Esophagus (tissue), 2 donors: ENCODE results near the gene KRTAP5-4. TPM values are rescaled to one million over a fixed set of nuclear protein-coding genes. Genes with fewer than 3 reads are reported as not detected.
"Not testable (repeated sequence)": the region's sequence is repeated elsewhere in the genome, so short reads cannot be mapped to it uniquely, and the experiment has no call there.

Source experiments
- H3K27ac ChIP-seq, 2 donors: one replicate each; pipeline ENCODE4 v1.5.1; 2013; ENCODE audit warnings: low read depth in 2 of 2, mild to moderate bottlenecking in 2 of 2, inconsistent platforms in 1 of 2, low read length in 1 of 2, moderate library complexity in 1 of 2
- H3K27me3 ChIP-seq, 2 donors: one replicate each; pipeline ENCODE4 v1.6.1; 2013; ENCODE audit warnings: low read length in 2 of 2, control low read depth in 1 of 2, mild to moderate bottlenecking in 1 of 2; ENCODE audit not compliant: insufficient read depth in 2 of 2, control insufficient read depth in 1 of 2
- H3K36me3 ChIP-seq, 2 donors: one replicate each; pipeline ENCODE4 v1.6.1; 2013; ENCODE audit warnings: low read length in 1 of 2; ENCODE audit not compliant: control insufficient read depth in 2 of 2, insufficient read depth in 2 of 2
- H3K4me1 ChIP-seq, 2 donors: one replicate each; pipeline ENCODE4 v1.6.1; 2013; ENCODE audit warnings: low read length in 1 of 2; ENCODE audit not compliant: control insufficient read depth in 2 of 2, insufficient read depth in 2 of 2
- H3K4me3 ChIP-seq, 2 donors: one replicate each; pipeline ENCODE4 v1.5.1; 2013; ENCODE audit warnings: low read length in 2 of 2, mild to moderate bottlenecking in 2 of 2, low read depth in 1 of 2, moderate library complexity in 1 of 2
- H3K9me3 ChIP-seq, 2 donors: one replicate each; pipeline ENCODE4 v1.6.1; 2013; ENCODE audit warnings: mild to moderate bottlenecking in 2 of 2, low read depth in 1 of 2, low read length in 1 of 2, moderate library complexity in 1 of 2; ENCODE audit not compliant: control insufficient read depth in 2 of 2, insufficient read depth in 1 of 2
- WGBS, 2 donors: extraction: QIAGEN DNeasy Blood & Tissue Kit; methylation state at CpG; one replicate each; pipeline ENCODE4 v1.1.7; 2013; 5-methylcytosine and 5-hydroxymethylcytosine counted together
- polyA plus RNA-seq, 2 donors: library from polyadenylated mRNA; stranded (reverse); fragments of 200-250 nt; gene quantifications; one replicate each; pipeline ENCODE4 v1.2.3, GENCODE V29; 2013
- donor health status: healthy with polysubstance abuse.
- donor health status: Bipolar disorder and iron deficiency.

The KRTAP5-4 gene
- polyA plus RNA-seq, 2 donors = not detected

DNA sequence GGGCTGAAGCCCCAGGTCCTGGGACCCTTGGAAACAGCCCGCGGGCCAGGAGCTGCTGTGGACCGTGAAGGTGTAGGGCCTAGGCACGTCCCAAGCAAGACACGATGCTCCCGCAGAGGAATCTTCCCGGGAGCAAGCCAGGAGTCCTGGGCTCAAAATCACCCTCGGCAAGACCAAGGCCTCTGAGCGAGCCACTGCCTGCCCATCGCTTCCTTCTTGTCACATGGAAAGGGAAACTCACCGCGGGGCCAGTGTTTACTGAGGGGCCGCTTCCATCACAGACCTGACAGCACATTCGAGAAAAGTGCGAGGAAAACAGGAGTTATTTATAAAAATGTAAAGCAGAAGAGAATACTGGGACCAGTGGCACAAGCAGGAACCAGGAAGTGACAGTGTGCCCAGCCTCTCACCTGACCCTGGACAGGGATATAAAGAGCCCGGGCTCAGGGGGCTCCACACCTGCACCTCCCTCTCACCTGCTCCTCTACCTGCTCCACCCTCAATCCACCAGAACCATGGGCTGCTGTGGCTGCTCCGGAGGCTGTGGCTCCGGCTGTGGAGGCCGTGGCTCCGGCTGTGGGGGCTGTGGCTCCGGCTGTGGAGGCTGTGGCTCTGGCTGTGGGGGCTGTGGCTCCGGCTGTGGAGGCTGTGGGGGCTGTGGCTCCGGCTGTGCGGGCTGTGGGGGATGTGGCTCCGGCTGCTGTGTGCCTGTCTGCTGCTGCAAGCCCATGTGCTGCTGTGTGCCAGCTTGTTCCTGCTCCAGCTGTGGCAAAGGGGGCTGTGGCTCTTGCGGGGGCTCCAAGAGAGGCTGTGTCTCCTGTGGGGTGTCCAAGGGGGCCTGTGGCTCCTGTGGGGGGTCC is 7.6 kb upstream of the KRTAP5-4 start, which contains the start of gene KRTAP5-5:
KRTAP5-5 (plus strand) TSS at position 450 of the 860 bp plus-strand sequence; CDS start at position 516, 66 bp downstream.
- peaks cover 0 to 3% of the 10 kb centered on the region in 2 donors for H3K27me3 ChIP-seq
- H3K4me1 ChIP-seq = peaks cover 0 to 3% of the 10 kb centered on the region in 2 donors
- H3K9me3 ChIP-seq = peaks cover 0 to 4% of the 10 kb centered on the region in 2 donors
- H3K4me3 ChIP-seq = no peak within 1 kb of the TSS
- no peaks in the 10 kb centered on the region for H3K36me3 ChIP-seq
- WGBS, 2 donors = 69 to 72% methylated on average over 24 to 25 of the region's 26 CpGs
- no peak within 1 kb of the TSS for H3K27ac ChIP-seq

- no peaks in the 10 kb centered on the region for H3K36me3 ChIP-seq
- WGBS, 2 donors = 30 to 32% methylated on average over 35 of the region's 35 CpGs
- no peak overlapping the region for H3K4me3 ChIP-seq
- H3K27me3 ChIP-seq = peaks cover 0 to 3% of the 10 kb centered on the region in 2 donors
- H3K4me1 ChIP-seq = peaks cover 0 to 3% of the 10 kb centered on the region in 2 donors
- no peak overlapping the region for H3K27ac ChIP-seq
- H3K9me3 ChIP-seq = peaks cover 0 to 4% of the 10 kb centered on the region in 2 donors
Observed at GRCh38 chr11:1628506-1629325, 6.8 kb upstream of the KRTAP5-4 start.

DNA sequence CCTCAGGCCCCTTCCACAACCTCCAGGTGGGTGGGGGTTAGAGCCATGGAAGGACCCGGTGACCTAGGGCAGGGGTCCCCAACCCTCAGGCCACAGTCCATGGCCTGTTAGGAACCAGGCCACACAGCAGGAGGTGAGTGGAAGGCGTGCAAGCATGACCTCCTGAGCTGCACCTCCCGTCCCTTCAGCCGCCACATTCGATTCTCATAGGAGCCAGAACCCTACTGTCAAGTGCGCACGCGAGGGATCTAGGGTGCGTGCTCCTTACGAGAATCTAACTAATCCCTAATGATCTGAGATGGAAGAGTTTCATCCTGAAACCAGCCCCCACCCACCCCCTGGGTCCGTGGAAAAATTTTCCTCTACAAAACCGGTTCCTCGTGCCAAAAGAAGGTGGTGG is 3.6 kb upstream of the KRTAP5-4 start:
- Histone ChIP-seq H3K27me3 (no peaks in the 10 kb centered on the region), H3K9me3 (no peaks in the 10 kb centered on the region), H3K4me3 (no peak overlapping the region), H3K4me1 (peaks cover 0 to 3% of the 10 kb centered on the region in 2 donors), H3K27ac (no peak overlapping the region), H3K36me3 (no peaks in the 10 kb centered on the region)
- WGBS, 2 donors = 69 to 77% methylated on average over 13 of the region's 13 CpGs

GRCh38 chr11:1624621-1625020 is 2.7 kb upstream of the KRTAP5-4 start:
- H3K4me3 ChIP-seq = no peak overlapping the region
- no peaks in the 10 kb centered on the region for H3K27me3 ChIP-seq
- 84 to 85% methylated on average over 16 of the region's 16 CpGs for WGBS, 2 donors

GRCh38 chr11:1623716-1624115 is 1.8 kb upstream of the KRTAP5-4 start:
- H3K4me1 ChIP-seq = peaks cover 0 to under 1% of the 10 kb centered on the region in 2 donors
- H3K27me3 ChIP-seq = no peaks in the 10 kb centered on the region
- H3K9me3 ChIP-seq = no peaks in the 10 kb centered on the region
- H3K36me3 ChIP-seq = no peaks in the 10 kb centered on the region
- 82 to 84% methylated on average over 9 of the region's 9 CpGs for WGBS, 2 donors
- no peak overlapping the region for H3K27ac ChIP-seq
- H3K4me3 ChIP-seq = no peak overlapping the region

More at GRCh38 chr11:1624621-1625020, 2.7 kb upstream of the KRTAP5-4 start:
- no peaks in the 10 kb centered on the region for H3K9me3 ChIP-seq
- no peak overlapping the region for H3K27ac ChIP-seq
- H3K4me1 ChIP-seq = peaks cover 0 to 3% of the 10 kb centered on the region in 2 donors
- H3K36me3 ChIP-seq = no peaks in the 10 kb centered on the region

DNA sequence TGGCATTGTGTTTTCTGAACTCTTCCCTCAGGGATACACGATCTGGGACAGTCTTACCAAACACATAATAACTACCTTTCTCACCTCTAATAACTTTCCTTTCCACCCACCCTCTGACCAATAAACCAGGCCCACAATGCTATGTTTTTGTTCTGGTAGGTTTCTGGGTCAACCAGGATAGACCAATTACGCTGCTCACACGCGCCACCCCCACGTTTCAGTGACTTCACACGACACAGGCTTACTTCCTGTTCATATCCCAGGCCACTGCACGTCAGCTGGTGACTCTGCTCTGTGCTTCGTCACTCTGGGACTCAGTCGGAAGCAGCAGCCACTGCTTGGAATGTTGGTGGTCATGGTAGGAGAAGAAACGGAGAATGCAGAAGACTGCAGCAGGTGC is 2.5 kb downstream of the KRTAP5-4 start:
- WGBS, 2 donors = 49 to 51% methylated on average over 10 of the region's 10 CpGs

GRCh38 chr11:1618231-1618630 is 3.7 kb downstream of the KRTAP5-4 start:
- WGBS, 2 donors = 79 to 83% methylated on average over 10 of the region's 10 CpGs
- Histone ChIP-seq H3K36me3 (no peaks in the 10 kb centered on the region), H3K4me3 (no peak overlapping the region), H3K4me1 (no peaks in the 10 kb centered on the region), H3K9me3 (no peaks in the 10 kb centered on the region), H3K27ac (no peak overlapping the region), H3K27me3 (peaks cover 0 to 3% of the 10 kb centered on the region in 2 donors)

More for the DNA sequence above, 2.5 kb downstream of the KRTAP5-4 start:
- H3K4me1 ChIP-seq = no peaks in the 10 kb centered on the region
- H3K27me3 ChIP-seq = peaks cover 0 to 3% of the 10 kb centered on the region in 2 donors
- H3K4me3 ChIP-seq = no peak overlapping the region
- no peaks in the 10 kb centered on the region for H3K36me3 ChIP-seq
- no peak overlapping the region for H3K27ac ChIP-seq
- H3K9me3 ChIP-seq = no peaks in the 10 kb centered on the region

DNA sequence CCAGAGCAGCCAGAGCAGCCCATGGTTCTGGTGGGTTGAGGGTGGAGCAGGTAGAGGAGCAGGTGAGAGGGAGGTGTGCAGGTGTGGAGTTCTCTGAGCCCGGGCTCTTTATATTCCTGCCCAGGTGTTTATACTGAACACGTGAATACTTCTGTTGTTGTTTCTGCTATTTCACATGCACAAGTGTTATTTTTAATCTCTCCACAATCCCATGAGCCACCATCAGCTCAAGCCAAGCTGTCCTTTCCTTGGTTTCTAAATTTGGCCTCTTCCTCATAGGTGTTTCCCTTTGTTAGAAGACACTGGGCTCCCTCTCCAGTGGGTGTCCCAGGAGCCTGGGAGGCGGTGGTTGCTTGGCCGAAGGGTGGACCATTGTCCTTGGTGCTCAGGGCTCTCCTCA is 13.6 kb downstream of the KRTAP5-4 start, which contains the start of gene KRTAP5-3:
KRTAP5-3 (minus strand) TSS at position 101 of the 400 bp plus-strand sequence; CDS start at position 23, 78 bp downstream.
- WGBS, 2 donors = 60 to 61% methylated on average over 4 of the region's 4 CpGs
- H3K4me3 ChIP-seq = no peak within 1 kb of the TSS
- peaks cover 0 to 2% of the 10 kb centered on the region in 2 donors for H3K4me1 ChIP-seq
- no peaks in the 10 kb centered on the region for H3K27me3 ChIP-seq
- no peak within 1 kb of the TSS for H3K27ac ChIP-seq
- no peaks in the 10 kb centered on the region for H3K36me3 ChIP-seq
- no peaks in the 10 kb centered on the region for H3K9me3 ChIP-seq

- not testable (repeated sequence) for H3K27ac ChIP-seq, H3K9me3 ChIP-seq, H3K4me1 ChIP-seq, H3K36me3 ChIP-seq, H3K27me3 ChIP-seq, H3K4me3 ChIP-seq
- 37 to 42% methylated on average over 5 of the region's 5 CpGs for WGBS, 2 donors
Observed at GRCh38 chr11:1607901-1608300, 14.0 kb downstream of the KRTAP5-4 start.
